Body of pancreas (tissue), 4 donors: Measurements from ENCODE around the gene CEP192. TPM values are rescaled to one million over a fixed set of nuclear protein-coding genes. Genes with fewer than 3 reads are reported as not detected.
"Not testable (repeated sequence)": the region's sequence is repeated elsewhere in the genome, so short reads cannot be mapped to it uniquely, and the experiment has no call there.

Source experiments
- ATAC-seq: fragments of 150-250 bp; one replicate; pipeline ENCODE4 v1.9.1; 2016
- DNase-seq, 4 donors: peaks; one replicate each; pipeline ENCODE4 v3.0.0-alpha.2; 2019
- H3K27ac ChIP-seq, 4 donors: fragments of 200-600 bp; sonication (generic); 1 replicate in 3 of 4; 2 replicates in 1 of 4; pipeline versions ENCODE4 v1.5.1 to v1.6.1; 2016 to 2019; ENCODE audit warnings: mild to moderate bottlenecking in 1 of 4, mixed read lengths in 1 of 4, moderate library complexity in 1 of 4
- H3K27me3 ChIP-seq, 2 donors: fragments of 200-600 bp; sonication (generic); one replicate each; pipeline ENCODE4 v1.6.0; 2016; ENCODE audit warnings: mild to moderate bottlenecking in 1 of 2
- H3K36me3 ChIP-seq, 2 donors: fragments of 200-600 bp; sonication (generic); replicated peaks in 1 of 2; 2 replicates each; pipeline ENCODE4 v1.5.1; 2016; ENCODE audit warnings: low read depth in 2 of 2; ENCODE audit not compliant: insufficient read depth in 1 of 2
- H3K4me1 ChIP-seq: fragments of 200-600 bp; sonication (generic); one replicate; pipeline ENCODE4 v1.6.0; 2016
- H3K4me3 ChIP-seq, 2 donors: fragments of 200-600 bp; sonication (generic); 1 replicate in 1 of 2; 2 replicates in 1 of 2; pipeline ENCODE4 v1.5.1; 2016 to 2019
- H3K9me3 ChIP-seq, 3 donors: fragments of 200-600 bp; sonication (generic); 1 replicate in 2 of 3; 2 replicates in 1 of 3; pipeline ENCODE4 v1.5.1; 2016
- POLR2A ChIP-seq, 3 donors: fragments of 450-650 bp; IDR thresholded peaks; one replicate each; pipeline ENCODE4 v1.6.1; 2016; ENCODE audit warnings: antibody characterized with exemption in 3 of 3, mild to moderate bottlenecking in 2 of 3
- WGBS, 2 donors: methylation state at CpG; one replicate each; pipeline ENCODE4 v1.1.5; 2017; 5-methylcytosine and 5-hydroxymethylcytosine counted together
- intact Hi-C: fragments of 100-400 bp; cut with DNase I; formaldehyde crosslinking; loops from one replicate; pipeline ENCODE4 v1.15.1; 2023
- total RNA-seq, 2 donors: library from RNA; depleted of rRNA; stranded (reverse); fragments of >200 nt; gene quantifications; one replicate each; pipeline ENCODE4 v1.1.0, GENCODE V29; 2016
- TF ChIP-seq, protein P1 (sequence below), 7 experiments: fragments of 450-650 bp in 4 of 7; fragments of 200-600 bp in 3 of 7; sonication (generic) in 3 of 7; IDR thresholded peaks; one replicate each; pipeline ENCODE4 v1.5.1; 2016 to 2019; ENCODE audit warnings: antibody characterized with exemption in 7 of 7

The CEP192 gene
- total RNA-seq, 2 donors from 2014 or later = 21.1 to 25.4 TPM

DNA sequence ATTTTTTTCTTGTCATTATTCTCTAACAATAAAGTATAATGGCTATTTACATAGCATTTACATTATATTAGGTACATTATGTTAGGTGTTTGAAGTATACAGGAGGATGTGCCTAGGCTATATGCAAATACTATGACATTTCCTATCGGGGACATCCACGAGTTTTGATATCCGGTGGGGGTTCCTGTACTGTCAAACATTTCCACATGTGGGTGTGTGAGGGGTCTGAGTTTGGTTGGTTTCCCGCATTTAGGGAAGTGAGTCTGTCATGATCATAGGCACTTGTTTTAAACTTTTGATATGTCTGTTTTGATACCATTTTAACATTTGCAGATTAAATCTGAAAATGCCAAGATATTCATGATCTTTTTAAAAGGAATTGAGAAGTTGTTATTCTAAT, 76.0 kb downstream of the CEP192 start:
- H3K36me3 ChIP-seq = peaks cover 6 to 40% of the 10 kb centered on the region in 2 donors
- 67 to 90% methylated on average over 4 of the region's 4 CpGs for WGBS, 2 donors

DNA sequence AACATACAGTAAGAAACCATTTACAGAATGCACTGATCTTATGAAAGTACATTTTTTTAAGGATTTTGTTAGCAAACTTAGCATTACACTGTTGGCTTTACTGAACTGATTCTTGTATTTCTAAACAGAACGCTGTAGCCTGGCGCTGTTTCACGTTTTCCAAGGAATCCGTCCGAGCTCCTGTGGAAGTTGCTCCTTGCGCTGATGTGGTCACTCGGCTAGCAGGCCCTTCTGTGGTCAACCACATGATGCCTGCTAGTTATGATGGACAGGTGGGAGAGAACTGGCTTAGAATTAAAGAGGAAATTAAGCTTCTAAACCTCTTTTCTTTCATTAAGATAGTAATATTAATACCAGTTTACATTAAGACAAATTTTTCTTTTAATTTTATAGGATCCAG, 76.8 kb downstream of the CEP192 start:
- no peak overlapping the region for H3K27ac ChIP-seq
- H3K27me3 ChIP-seq = no peaks in the 10 kb centered on the region
- no peaks in the 10 kb centered on the region for H3K4me1 ChIP-seq
- ATAC-seq = no peak
- DNase-seq = no peak
- H3K4me3 ChIP-seq = no peak overlapping the region
- no peaks in the 10 kb centered on the region for H3K9me3 ChIP-seq
- peaks cover 11 to 38% of the 10 kb centered on the region in 2 donors for H3K36me3 ChIP-seq
- WGBS, 2 donors = 89 to 94% methylated on average over 7 of the region's 7 CpGs
- TF ChIP-seq, protein P1, sequence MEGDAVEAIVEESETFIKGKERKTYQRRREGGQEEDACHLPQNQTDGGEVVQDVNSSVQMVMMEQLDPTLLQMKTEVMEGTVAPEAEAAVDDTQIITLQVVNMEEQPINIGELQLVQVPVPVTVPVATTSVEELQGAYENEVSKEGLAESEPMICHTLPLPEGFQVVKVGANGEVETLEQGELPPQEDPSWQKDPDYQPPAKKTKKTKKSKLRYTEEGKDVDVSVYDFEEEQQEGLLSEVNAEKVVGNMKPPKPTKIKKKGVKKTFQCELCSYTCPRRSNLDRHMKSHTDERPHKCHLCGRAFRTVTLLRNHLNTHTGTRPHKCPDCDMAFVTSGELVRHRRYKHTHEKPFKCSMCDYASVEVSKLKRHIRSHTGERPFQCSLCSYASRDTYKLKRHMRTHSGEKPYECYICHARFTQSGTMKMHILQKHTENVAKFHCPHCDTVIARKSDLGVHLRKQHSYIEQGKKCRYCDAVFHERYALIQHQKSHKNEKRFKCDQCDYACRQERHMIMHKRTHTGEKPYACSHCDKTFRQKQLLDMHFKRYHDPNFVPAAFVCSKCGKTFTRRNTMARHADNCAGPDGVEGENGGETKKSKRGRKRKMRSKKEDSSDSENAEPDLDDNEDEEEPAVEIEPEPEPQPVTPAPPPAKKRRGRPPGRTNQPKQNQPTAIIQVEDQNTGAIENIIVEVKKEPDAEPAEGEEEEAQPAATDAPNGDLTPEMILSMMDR (IDR thresholded peaks at IDR 0.05) = no peak
- no peak for TF ChIP-seq POLR2A (IDR thresholded peaks at IDR 0.05)
- intact Hi-C loops = no loop called here

More for the DNA sequence above, 76.0 kb downstream of the CEP192 start:
- Histone ChIP-seq H3K4me3 (no peak overlapping the region), H3K9me3 (no peaks in the 10 kb centered on the region), H3K4me1 (no peaks in the 10 kb centered on the region), H3K27me3 (no peaks in the 10 kb centered on the region), H3K27ac (no peak overlapping the region)
- TF ChIP-seq POLR2A (IDR thresholded peaks at IDR 0.05) = no peak
- TF ChIP-seq, protein P1 (IDR thresholded peaks at IDR 0.05) = no peak
- DNase-seq (no peak), ATAC-seq (no peak)
- intact Hi-C loops = no loop called here

DNA sequence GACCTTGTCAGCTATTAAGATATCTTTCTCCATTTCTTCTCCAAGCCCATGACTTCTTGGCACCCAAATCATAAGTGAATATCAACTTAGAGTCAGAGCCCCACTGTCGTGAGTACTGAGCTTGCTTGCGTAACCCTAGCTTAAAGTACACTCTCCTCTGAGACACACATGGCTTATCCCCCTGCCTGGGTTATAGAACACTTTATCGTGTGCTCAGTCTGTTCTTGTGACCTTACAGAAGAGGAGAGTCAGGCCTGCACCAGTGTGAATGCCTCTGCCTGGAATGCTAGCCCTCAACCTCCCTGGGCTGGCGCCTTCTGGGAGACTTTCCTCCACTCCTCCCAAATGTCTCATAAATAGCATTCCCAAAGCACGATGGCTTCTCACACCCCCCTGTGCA, 79.3 kb downstream of the CEP192 start:
- H3K4me3 ChIP-seq = no peak overlapping the region
- H3K27me3 ChIP-seq = no peaks in the 10 kb centered on the region
- TF ChIP-seq POLR2A (IDR thresholded peaks at IDR 0.05) = no peak
- TF ChIP-seq, protein P1 (IDR thresholded peaks at IDR 0.05) = no peak
- 85% methylated on average over 5 of the region's 5 CpGs for WGBS, 2 donors
- DNase-seq (no peak), ATAC-seq (no peak)
- intact Hi-C loops = no loop called here
- H3K27ac ChIP-seq = no peak overlapping the region
- H3K36me3 ChIP-seq = peaks cover 11 to 42% of the 10 kb centered on the region in 2 donors
- H3K9me3 ChIP-seq = no peaks in the 10 kb centered on the region
- H3K4me1 ChIP-seq = no peaks in the 10 kb centered on the region

DNA sequence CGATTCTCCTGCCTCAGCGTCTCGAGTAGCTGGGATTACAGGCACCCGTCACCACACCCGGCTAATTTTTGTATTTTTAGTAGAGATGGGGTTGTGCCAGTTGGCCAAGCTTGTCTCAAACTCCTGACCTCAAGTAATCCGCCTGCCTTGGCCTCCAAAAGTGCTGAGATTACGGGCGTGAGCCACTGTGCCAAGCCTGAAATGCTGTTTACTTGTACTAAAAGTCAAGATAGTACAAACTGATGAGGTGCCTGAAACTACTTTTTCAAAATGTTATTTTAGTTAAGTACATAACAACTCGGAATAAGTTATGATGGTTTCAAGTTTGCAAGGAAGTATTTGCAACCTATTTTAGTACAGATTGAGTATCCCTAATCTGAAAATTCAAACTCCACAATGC, 85.7 kb downstream of the CEP192 start:
- Histone ChIP-seq H3K4me1 (peaks cover 11% of the 10 kb centered on the region), H3K27me3 (no peaks in the 10 kb centered on the region), H3K9me3 (no peaks in the 10 kb centered on the region), H3K27ac (no peak overlapping the region), H3K36me3 (peaks cover 5 to 12% of the 10 kb centered on the region in 2 donors), H3K4me3 (no peak overlapping the region)
- TF ChIP-seq, protein P1 (IDR thresholded peaks at IDR 0.05) = no peak
- TF ChIP-seq POLR2A (IDR thresholded peaks at IDR 0.05) = no peak
- intact Hi-C loops = no loop called here
- peak; percentile 16 to 61 (median 48) for DNase-seq
- WGBS, 2 donors = 43 to 50% methylated on average over 9 of the region's 9 CpGs
- no peak for ATAC-seq

DNA sequence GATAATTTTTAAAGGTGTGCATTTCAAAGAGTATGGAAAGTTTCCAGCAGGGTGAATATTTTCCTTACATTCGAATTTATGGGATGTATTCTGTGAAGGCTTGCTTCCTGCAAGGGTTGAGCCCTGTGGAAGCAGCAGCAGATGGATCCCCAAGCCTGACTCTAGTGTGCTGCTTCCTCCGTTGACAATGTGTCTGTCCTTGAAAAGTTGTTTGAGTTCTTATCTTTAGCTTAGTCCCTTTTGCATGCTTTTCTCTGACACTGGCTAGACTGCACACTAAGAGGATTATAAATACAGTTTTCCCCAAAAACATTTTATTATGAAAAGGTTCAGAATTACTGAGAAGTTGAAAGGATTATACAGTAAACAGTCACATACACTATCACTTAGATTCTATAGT, 86.3 kb downstream of the CEP192 start:
- peaks cover 11% of the 10 kb centered on the region for H3K4me1 ChIP-seq
- H3K4me3 ChIP-seq = no peak overlapping the region
- no peaks in the 10 kb centered on the region for H3K27me3 ChIP-seq
- WGBS, 2 donors = 23 to 32% methylated on average over 2 of the region's 2 CpGs
- H3K36me3 ChIP-seq = peaks cover 5 to 10% of the 10 kb centered on the region in 2 donors
- DNase-seq = no peak
- H3K27ac ChIP-seq = no peak overlapping the region
- no peaks in the 10 kb centered on the region for H3K9me3 ChIP-seq
- ATAC-seq = no peak
- intact Hi-C loops = no loop called here
- no peak for TF ChIP-seq POLR2A (IDR thresholded peaks at IDR 0.05)

DNA sequence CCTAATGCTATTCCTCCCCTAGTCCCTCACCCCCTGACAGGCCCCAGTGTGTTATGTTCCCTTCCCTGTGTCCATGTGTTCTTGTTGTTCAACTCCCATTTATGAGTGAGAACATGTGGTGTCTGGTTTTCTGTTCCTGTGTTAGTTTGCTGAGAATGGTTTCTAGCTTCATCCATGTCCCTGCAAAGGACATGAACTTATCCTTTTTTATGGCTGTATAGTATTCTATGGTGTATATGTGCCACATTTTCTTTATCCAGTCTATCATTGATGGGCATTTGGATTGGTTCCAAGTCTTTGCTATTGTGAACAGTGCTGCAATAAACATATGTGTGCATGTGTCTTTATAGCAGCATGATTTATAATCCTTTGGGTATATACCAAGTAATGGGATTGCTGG, 86.9 kb downstream of the CEP192 start:
- H3K27ac ChIP-seq, ATAC-seq, DNase-seq, H3K9me3 ChIP-seq, intact Hi-C loops, H3K4me3 ChIP-seq, H3K27me3 ChIP-seq, H3K36me3 ChIP-seq: not testable (repeated sequence)
- peaks cover 11% of the 10 kb centered on the region for H3K4me1 ChIP-seq
